Neural cell (in vitro differentiated cells): ENCODE measurements around the gene DLX6. TPM values are rescaled to one million over a fixed set of nuclear protein-coding genes. Genes with fewer than 3 reads are reported as not detected.

Experiments used
- H2AFZ ChIP-seq: fragments of 200-600, 300-800 bp; sonication (generic), shearing (Covaris generic); 2 replicates; pipeline ENCODE4 v1.6.0; 2014; ENCODE audit warnings: low read depth, mild to moderate bottlenecking, antibody characterized with exemption, low read length, moderate library complexity
- H3F3A ChIP-seq: fragments of 200-600 bp; shearing (Covaris generic); 2 replicates; pipeline ENCODE4 v1.6.1; 2016; ENCODE audit warnings: mild to moderate bottlenecking, moderate library complexity, mixed read lengths, antibody characterized with exemption, low read length; ENCODE audit not compliant: insufficient read depth, poor library complexity, severe bottlenecking
- H3K27ac ChIP-seq: fragments of 200-600, 300-800 bp; sonication (generic), shearing (Covaris generic); 2 replicates; pipeline ENCODE4 v1.5.1; 2014; ENCODE audit warnings: mild to moderate bottlenecking, low read length, moderate library complexity
- H3K27me3 ChIP-seq: fragments of 300-800, 200-600 bp; sonication (generic), shearing (Covaris generic); 2 replicates; pipeline ENCODE4 v1.6.0; 2014; ENCODE audit warnings: mild to moderate bottlenecking, low read depth, low read length, moderate library complexity; ENCODE audit not compliant: insufficient read depth
- H3K36me3 ChIP-seq: fragments of 300-800, 200-600 bp; sonication (generic), shearing (Covaris generic); 2 replicates; pipeline ENCODE4 v1.5.1; 2014; ENCODE audit warnings: mild to moderate bottlenecking, antibody characterized with exemption, low read length, moderate library complexity; ENCODE audit not compliant: insufficient read depth
- H3K4me2 ChIP-seq: fragments of 300-800, 200-600 bp; sonication (generic), shearing (Covaris generic); 2 replicates; pipeline ENCODE4 v1.6.0; 2014; ENCODE audit warnings: mild to moderate bottlenecking, low read length
- H3K4me3 ChIP-seq: fragments of 300-800, 200-600 bp; sonication (generic), shearing (Covaris generic); 2 replicates; pipeline ENCODE4 v1.5.1; 2014; ENCODE audit warnings: mild to moderate bottlenecking, low read length, moderate library complexity
- H3K79me2 ChIP-seq: fragments of 200-600 bp; shearing (Covaris generic); replicated peaks from 2 replicates; pipeline ENCODE4 v1.6.0; 2014; ENCODE audit warnings: mild to moderate bottlenecking, low read length, moderate library complexity; ENCODE audit not compliant: insufficient read depth
- H3K9ac ChIP-seq: fragments of 300-800, 200-600 bp; sonication (generic), shearing (Covaris generic); 2 replicates; pipeline ENCODE4 v1.6.1; 2016; ENCODE audit warnings: mild to moderate bottlenecking, low read length, mixed read lengths
- H3K9me2 ChIP-seq: fragments of 200-600 bp; shearing (Covaris generic); 2 replicates; pipeline ENCODE4 v1.6.1; 2016; ENCODE audit warnings: mild to moderate bottlenecking, low read length, mixed read lengths; ENCODE audit not compliant: insufficient read depth
- H3K9me3 ChIP-seq: fragments of 200-600, 300-800 bp; sonication (generic), shearing (Covaris generic); 2 replicates; pipeline ENCODE4 v1.6.1; 2016; ENCODE audit warnings: mild to moderate bottlenecking, mixed run types, low read length, moderate library complexity, mixed read lengths
- H4K20me1 ChIP-seq: fragments of 200-600 bp; shearing (Covaris generic); 2 replicates; pipeline ENCODE4 v1.6.1; 2016; ENCODE audit warnings: mild to moderate bottlenecking, mixed run types; ENCODE audit not compliant: insufficient read depth
- EP300 ChIP-seq: fragments of 450-650 bp; conservative IDR thresholded peaks from 2 replicates; pipeline ENCODE4 v1.6.1; 2014; ENCODE audit warnings: antibody characterized with exemption, mild to moderate bottlenecking, moderate library complexity; ENCODE audit not compliant: poor library complexity, severe bottlenecking
- EZH2 ChIP-seq: fragments of 200-600, 300-800 bp; shearing (Covaris generic), sonication (generic); IDR thresholded peaks from 2 replicates; pipeline ENCODE4 v1.6.1; 2014; ENCODE audit warnings: antibody characterized with exemption, low read length, borderline replicate concordance, mild to moderate bottlenecking; ENCODE audit not compliant: insufficient read depth, poor library complexity, severe bottlenecking
- MXI1 ChIP-seq: fragments of 450-650 bp; conservative IDR thresholded peaks from 2 replicates; pipeline ENCODE4 v1.6.1; 2014; ENCODE audit warnings: antibody characterized with exemption, mild to moderate bottlenecking; ENCODE audit not compliant: poor library complexity, severe bottlenecking
- POLR2AphosphoS5 ChIP-seq: IDR thresholded peaks from 2 replicates; pipeline ENCODE4 v1.6.1; 2012
- RAD21 ChIP-seq: fragments of 450-650 bp; conservative IDR thresholded peaks from 2 replicates; pipeline ENCODE4 v1.6.1; 2014; ENCODE audit warnings: antibody characterized with exemption, mild to moderate bottlenecking, moderate library complexity
- SMC3 ChIP-seq: fragments of 450-650 bp; conservative IDR thresholded peaks from 2 replicates; pipeline ENCODE4 v1.6.1; 2014; ENCODE audit warnings: antibody characterized with exemption, mild to moderate bottlenecking, moderate library complexity; ENCODE audit not compliant: poor library complexity
- TAF1 ChIP-seq: IDR thresholded peaks from 2 replicates; pipeline ENCODE4 v1.6.1; 2012; ENCODE audit warnings: low read depth
- polyA plus RNA-seq: library from polyadenylated mRNA; depleted of rRNA; stranded (reverse); fragments of >200 nt; gene quantifications from 2 replicates; pipeline ENCODE4 v1.2.3, GENCODE V29; 2014
- TF ChIP-seq, protein P1 (sequence below): fragments of 450-650 bp; IDR thresholded peaks from 2 replicates; pipeline ENCODE4 v1.5.1; 2014; ENCODE audit warnings: antibody characterized with exemption, mild to moderate bottlenecking, moderate library complexity; ENCODE audit not compliant: poor library complexity, severe bottlenecking
- TF ChIP-seq, protein P2 (sequence below): IDR thresholded peaks from 2 replicates; pipeline ENCODE4 v1.6.1; 2012; ENCODE audit warnings: borderline replicate concordance

Gene DLX6
- polyA plus RNA-seq, 1 donor from 2014 or later: 58.8 TPM

DNA sequence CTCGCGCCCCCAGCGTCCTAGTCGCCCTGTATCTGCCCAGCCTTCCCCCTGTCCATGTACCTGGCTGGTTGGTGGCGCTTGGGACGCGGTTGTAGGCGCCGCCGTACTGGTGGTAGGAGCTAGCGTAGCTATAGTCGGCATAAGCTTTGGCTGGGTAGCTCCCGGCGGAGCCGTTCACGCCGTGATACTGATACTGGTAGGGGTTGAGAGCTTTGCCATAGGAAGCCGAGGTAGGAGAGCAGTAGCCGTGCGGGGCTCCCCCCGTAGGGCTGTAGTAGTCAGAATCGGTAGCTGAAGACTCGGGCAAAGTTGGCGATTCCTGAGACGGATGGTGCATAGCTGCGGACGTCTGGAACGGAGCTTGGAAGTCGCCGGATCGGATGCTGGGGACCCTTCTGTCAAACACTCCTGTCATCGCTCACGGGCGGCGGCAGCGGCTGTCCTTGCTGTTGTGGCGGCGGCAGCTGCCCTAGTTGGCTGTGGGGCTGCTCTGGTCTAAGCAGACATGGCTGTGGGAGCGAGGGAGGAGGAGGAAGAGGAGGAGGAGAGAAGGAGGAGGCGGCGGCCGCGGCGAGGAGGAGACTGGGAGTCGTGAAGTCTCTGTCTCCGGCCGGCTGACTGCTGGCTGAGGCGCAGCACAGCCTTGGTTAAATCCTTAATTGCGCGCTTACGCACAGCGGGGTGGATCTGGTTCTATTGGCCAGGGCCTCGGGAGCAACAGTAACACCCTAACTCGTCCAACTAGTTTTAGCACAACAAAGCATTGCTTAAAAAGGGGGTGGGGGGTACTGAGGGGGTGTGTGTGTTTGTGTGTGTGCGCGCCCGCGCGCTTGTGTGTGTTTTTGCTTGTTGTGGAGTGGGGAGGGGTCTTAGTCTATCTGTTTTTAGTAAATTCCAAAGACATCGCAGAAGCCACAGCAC, 19.1 kb downstream of the DLX6 start, which contains the start of gene DLX5:
Gene DLX5 (minus strand): TSS at position 623 of the 921 bp plus-strand sequence. CDS start 208 bp downstream, at position 415.
- peak within 1 kb of the TSS; percentile 87 for H3K4me3 ChIP-seq
- H3K9me3 ChIP-seq: no peaks in the 10 kb centered on the region
- peak; percentile 99 for TF ChIP-seq POLR2AphosphoS5
- no peak for TF ChIP-seq EZH2
- TF ChIP-seq, protein P1, sequence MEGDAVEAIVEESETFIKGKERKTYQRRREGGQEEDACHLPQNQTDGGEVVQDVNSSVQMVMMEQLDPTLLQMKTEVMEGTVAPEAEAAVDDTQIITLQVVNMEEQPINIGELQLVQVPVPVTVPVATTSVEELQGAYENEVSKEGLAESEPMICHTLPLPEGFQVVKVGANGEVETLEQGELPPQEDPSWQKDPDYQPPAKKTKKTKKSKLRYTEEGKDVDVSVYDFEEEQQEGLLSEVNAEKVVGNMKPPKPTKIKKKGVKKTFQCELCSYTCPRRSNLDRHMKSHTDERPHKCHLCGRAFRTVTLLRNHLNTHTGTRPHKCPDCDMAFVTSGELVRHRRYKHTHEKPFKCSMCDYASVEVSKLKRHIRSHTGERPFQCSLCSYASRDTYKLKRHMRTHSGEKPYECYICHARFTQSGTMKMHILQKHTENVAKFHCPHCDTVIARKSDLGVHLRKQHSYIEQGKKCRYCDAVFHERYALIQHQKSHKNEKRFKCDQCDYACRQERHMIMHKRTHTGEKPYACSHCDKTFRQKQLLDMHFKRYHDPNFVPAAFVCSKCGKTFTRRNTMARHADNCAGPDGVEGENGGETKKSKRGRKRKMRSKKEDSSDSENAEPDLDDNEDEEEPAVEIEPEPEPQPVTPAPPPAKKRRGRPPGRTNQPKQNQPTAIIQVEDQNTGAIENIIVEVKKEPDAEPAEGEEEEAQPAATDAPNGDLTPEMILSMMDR: no peak
- peak; percentile 39 for TF ChIP-seq RAD21
- peak; percentile 64 for TF ChIP-seq EP300
- TF ChIP-seq TAF1: peak; percentile 98
- TF ChIP-seq SMC3: peak; percentile 43
- TF ChIP-seq MXI1: peak; percentile 64
- TF ChIP-seq, protein P2, sequence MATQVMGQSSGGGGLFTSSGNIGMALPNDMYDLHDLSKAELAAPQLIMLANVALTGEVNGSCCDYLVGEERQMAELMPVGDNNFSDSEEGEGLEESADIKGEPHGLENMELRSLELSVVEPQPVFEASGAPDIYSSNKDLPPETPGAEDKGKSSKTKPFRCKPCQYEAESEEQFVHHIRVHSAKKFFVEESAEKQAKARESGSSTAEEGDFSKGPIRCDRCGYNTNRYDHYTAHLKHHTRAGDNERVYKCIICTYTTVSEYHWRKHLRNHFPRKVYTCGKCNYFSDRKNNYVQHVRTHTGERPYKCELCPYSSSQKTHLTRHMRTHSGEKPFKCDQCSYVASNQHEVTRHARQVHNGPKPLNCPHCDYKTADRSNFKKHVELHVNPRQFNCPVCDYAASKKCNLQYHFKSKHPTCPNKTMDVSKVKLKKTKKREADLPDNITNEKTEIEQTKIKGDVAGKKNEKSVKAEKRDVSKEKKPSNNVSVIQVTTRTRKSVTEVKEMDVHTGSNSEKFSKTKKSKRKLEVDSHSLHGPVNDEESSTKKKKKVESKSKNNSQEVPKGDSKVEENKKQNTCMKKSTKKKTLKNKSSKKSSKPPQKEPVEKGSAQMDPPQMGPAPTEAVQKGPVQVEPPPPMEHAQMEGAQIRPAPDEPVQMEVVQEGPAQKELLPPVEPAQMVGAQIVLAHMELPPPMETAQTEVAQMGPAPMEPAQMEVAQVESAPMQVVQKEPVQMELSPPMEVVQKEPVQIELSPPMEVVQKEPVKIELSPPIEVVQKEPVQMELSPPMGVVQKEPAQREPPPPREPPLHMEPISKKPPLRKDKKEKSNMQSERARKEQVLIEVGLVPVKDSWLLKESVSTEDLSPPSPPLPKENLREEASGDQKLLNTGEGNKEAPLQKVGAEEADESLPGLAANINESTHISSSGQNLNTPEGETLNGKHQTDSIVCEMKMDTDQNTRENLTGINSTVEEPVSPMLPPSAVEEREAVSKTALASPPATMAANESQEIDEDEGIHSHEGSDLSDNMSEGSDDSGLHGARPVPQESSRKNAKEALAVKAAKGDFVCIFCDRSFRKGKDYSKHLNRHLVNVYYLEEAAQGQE: peak; percentile 97
- H4K20me1 ChIP-seq: no peaks in the 10 kb centered on the region
- H3K9ac ChIP-seq: peak within 1 kb of the TSS; percentile 99
- peak within 1 kb of the TSS; percentile 100 for H3K27ac ChIP-seq
- H2AFZ ChIP-seq: no peak within 1 kb of the TSS
- H3K9me2 ChIP-seq: no peaks in the 10 kb centered on the region
- peaks cover 30% of the 10 kb centered on the region for H3K27me3 ChIP-seq
- peaks cover 4% of the 10 kb centered on the region for H3F3A ChIP-seq
- peaks cover 78% of the 10 kb centered on the region for H3K79me2 ChIP-seq
- H3K4me2 ChIP-seq: peak within 1 kb of the TSS; percentile 83
- H3K36me3 ChIP-seq: peaks cover 18% of the 10 kb centered on the region

DNA sequence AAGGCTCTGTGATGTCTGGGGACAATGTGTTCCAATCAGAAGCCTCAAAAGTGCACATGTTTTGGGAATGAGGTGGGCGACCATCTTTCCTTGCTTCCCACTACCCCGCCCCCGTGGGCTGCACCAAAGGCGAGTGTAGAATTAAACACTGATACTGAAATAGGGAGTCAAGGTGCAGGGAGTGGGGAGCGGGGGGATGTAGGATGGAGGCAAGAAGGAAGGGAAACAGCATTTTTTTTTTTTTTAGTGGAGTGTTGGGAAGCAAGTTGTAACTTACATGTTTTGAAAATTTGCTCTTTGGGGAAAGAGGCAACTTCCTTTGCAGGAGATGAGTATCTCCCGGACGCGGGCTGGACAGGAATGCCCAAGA, 19.8 kb downstream of the DLX6 start:
- no peaks in the 10 kb centered on the region for H4K20me1 ChIP-seq
- H3K27ac ChIP-seq: peak overlapping the region; percentile 100
- no peak overlapping the region for H2AFZ ChIP-seq
- H3K4me2 ChIP-seq: peak overlapping the region; percentile 83
- no peaks in the 10 kb centered on the region for H3K9me3 ChIP-seq
- peak overlapping the region; percentile 99 for H3K9ac ChIP-seq
- peaks cover 72% of the 10 kb centered on the region for H3K79me2 ChIP-seq
- peaks cover 4% of the 10 kb centered on the region for H3F3A ChIP-seq
- no peaks in the 10 kb centered on the region for H3K9me2 ChIP-seq
- peaks cover 30% of the 10 kb centered on the region for H3K27me3 ChIP-seq
- H3K36me3 ChIP-seq: peaks cover 18% of the 10 kb centered on the region
- H3K4me3 ChIP-seq: peak overlapping the region; percentile 87
- TF ChIP-seq EP300 (no peak), TAF1 (no peak), MXI1 (no peak), POLR2AphosphoS5 (no peak), SMC3 (no peak), EZH2 (no peak), RAD21 (no peak)
- TF ChIP-seq, protein P2: no peak
- TF ChIP-seq, protein P1: no peak
